WTC11 (cell line): ENCODE data around the gene CLIP3.

Source experiments
- AFF4 ChIP-seq: sonication (generic); formaldehyde crosslinking; IDR thresholded peaks from 2 replicates; pipeline ENCODE4 v1.8.1; 2023; ENCODE audit warnings: mild to moderate bottlenecking, missing genetic modification reagents, borderline replicate concordance
- ATF6 ChIP-seq: sonication (generic); formaldehyde crosslinking; IDR thresholded peaks from 2 replicates; pipeline ENCODE4 v1.8.1; 2023; ENCODE audit warnings: mild to moderate bottlenecking, missing genetic modification reagents
- CREM ChIP-seq: sonication (generic); formaldehyde crosslinking; IDR thresholded peaks from 2 replicates; pipeline ENCODE4 v1.8.1; 2022; ENCODE audit warnings: mild to moderate bottlenecking, missing genetic modification reagents, moderate library complexity
- CTCF ChIP-seq: fragments of 200-600 bp; IDR thresholded peaks from 2 replicates; pipeline ENCODE4 v1.8.0; 2022; ENCODE audit warnings: antibody characterized with exemption
- ELF4 ChIP-seq: sonication (generic); formaldehyde crosslinking; IDR thresholded peaks from 2 replicates; pipeline ENCODE4 v1.8.1; 2022; ENCODE audit warnings: low read depth, mild to moderate bottlenecking, moderate library complexity, missing genetic modification reagents
- GABPB1 ChIP-seq: sonication (generic); formaldehyde crosslinking; IDR thresholded peaks from 2 replicates; pipeline ENCODE4 v1.8.1; 2023; ENCODE audit warnings: mild to moderate bottlenecking, missing genetic modification reagents
- JUN ChIP-seq: sonication (generic); formaldehyde crosslinking; IDR thresholded peaks from 2 replicates; pipeline ENCODE4 v1.8.0; 2023; ENCODE audit warnings: mild to moderate bottlenecking, missing genetic modification reagents
- MAX ChIP-seq: sonication (generic); formaldehyde crosslinking; IDR thresholded peaks from 2 replicates; pipeline ENCODE4 v1.8.0; 2022; ENCODE audit warnings: mild to moderate bottlenecking, missing genetic modification reagents
- RELA ChIP-seq: sonication (generic); formaldehyde crosslinking; IDR thresholded peaks from 2 replicates; pipeline ENCODE4 v1.8.1; 2022; ENCODE audit warnings: missing genetic modification reagents, mild to moderate bottlenecking, borderline replicate concordance
- SMAD4 ChIP-seq: sonication (generic); formaldehyde crosslinking; IDR thresholded peaks from 2 replicates; pipeline ENCODE4 v1.8.0; 2022; ENCODE audit warnings: mild to moderate bottlenecking, missing genetic modification reagents
- USF1 ChIP-seq: sonication (generic); formaldehyde crosslinking; IDR thresholded peaks from 2 replicates; pipeline ENCODE4 v1.8.0; 2022; ENCODE audit warnings: mild to moderate bottlenecking, missing genetic modification reagents
- USF2 ChIP-seq: sonication (generic); formaldehyde crosslinking; IDR thresholded peaks from 2 replicates; pipeline ENCODE4 v1.8.1; 2023; ENCODE audit warnings: mild to moderate bottlenecking, missing genetic modification reagents, moderate library complexity
- ZNF121 ChIP-seq: sonication (generic); formaldehyde crosslinking; IDR thresholded peaks from 2 replicates; pipeline ENCODE4 v1.8.0; 2023; ENCODE audit warnings: missing genetic modification reagents
- ZSCAN18 ChIP-seq: fragments of 250-450 bp; sonication (Bioruptor Pico); IDR thresholded peaks from 2 replicates; pipeline ENCODE4 v2.1.2; 2022; ENCODE audit warnings: mild to moderate bottlenecking, moderate library complexity

- TF ChIP-seq CTCF: no peak
- TF ChIP-seq MAX: no peak
- TF ChIP-seq ATF6: no peak
- no peak for TF ChIP-seq SMAD4 (CRISPR knock-in tag)
- TF ChIP-seq USF1 (CRISPR knock-in tag): no peak
- no peak for TF ChIP-seq ZNF121
- TF ChIP-seq CREM: no peak
- TF ChIP-seq RELA (CRISPR knock-in tag): no peak
- TF ChIP-seq ELF4 (CRISPR knock-in tag): no peak
- no peak for TF ChIP-seq GABPB1 (CRISPR knock-in tag)
- no peak for TF ChIP-seq USF2 (CRISPR knock-in tag)
- TF ChIP-seq AFF4 (CRISPR knock-in tag): no peak
- no peak for TF ChIP-seq ZSCAN18
- no peak for TF ChIP-seq JUN (CRISPR knock-in tag)
Observed at GRCh38 chr19:35983177-35983576, 49.5 kb downstream of the CLIP3 start.
